Measurements from ENCODE around the gene MYRFL. TPM values are rescaled to one million over a fixed set of nuclear protein-coding genes. Genes with fewer than 3 reads are reported as not detected.

Gene MYRFL
- total RNA-seq, 1 experiment from 2014 or later: 0.57 TPM

- Histone ChIP-seq H2AK5ac (ENCODE audit: insufficient read length, low read length) (no peak overlapping the region), H3K9ac (ENCODE audit: extremely low read depth, insufficient read length, low read length) (no peak overlapping the region), H3K23me2 (ENCODE audit: insufficient read length, low read depth, low read length, poor library complexity, severe bottlenecking) (no peaks in the 10 kb centered on the region), H3K23ac (ENCODE audit: insufficient read length, low read depth, low read length) (no peak overlapping the region), H3K9me3 (ENCODE audit: control insufficient read depth, low read depth, low read length) (no peaks in the 10 kb centered on the region), H3K4me2 (ENCODE audit: insufficient read depth, insufficient read length, low read length) (no peak overlapping the region), H4K91ac (ENCODE audit: insufficient read length, low read depth, low read length) (no peak overlapping the region), H2BK20ac (ENCODE audit: low read depth, low read length, poor library complexity, severe bottlenecking) (no peak overlapping the region), H2BK120ac (ENCODE audit: low read depth, low read length, poor library complexity, severe bottlenecking) (no peak overlapping the region), H2BK12ac (ENCODE audit: insufficient read length, low read depth, low read length) (no peak overlapping the region), H3K14ac (ENCODE audit: insufficient read depth, low read length) (no peak overlapping the region), H3K79me1 (ENCODE audit: insufficient read depth, low read depth, low read length, poor library complexity, severe bottlenecking) (peaks cover 5% of the 10 kb centered on the region), H3K4ac (ENCODE audit: low read depth, low read length) (no peak overlapping the region), H3K56ac (ENCODE audit: insufficient read length, low read depth, low read length) (no peak overlapping the region), H4K8ac (replicated peaks; ENCODE audit: insufficient read length, low read depth, low read length) (no peak overlapping the region), H4K20me1 (ENCODE audit: control insufficient read depth, insufficient read depth, insufficient read length) (no peaks in the 10 kb centered on the region), H2AFZ (ENCODE audit: low read length) (no peak overlapping the region), H3K4me1 (ENCODE audit: insufficient read depth, low read length) (no peaks in the 10 kb centered on the region), H3K79me2 (ENCODE audit: insufficient read depth, low read length) (no peaks in the 10 kb centered on the region), H3T11ph (ENCODE audit: low read length) (no peak overlapping the region), H4K5ac (ENCODE audit: insufficient read length, low read depth, low read length) (no peak overlapping the region), H3K18ac (ENCODE audit: insufficient read length, low read depth, low read length) (no peak overlapping the region), H3K27ac (ENCODE audit: insufficient read length, low read depth, low read length) (no peak overlapping the region), H2BK15ac (ENCODE audit: low read depth, low read length) (no peak overlapping the region), H3K27me3 (ENCODE audit: insufficient read depth, low read length) (no peaks in the 10 kb centered on the region), H2BK5ac (ENCODE audit: insufficient read length, low read length) (no peak overlapping the region)
- Mint-ChIP-seq H3K36me3 (ENCODE audit: insufficient read depth in 1 of 3, low read depth in 3 of 3) (peaks cover 0 to 25% (median 20%) of the 10 kb centered on the region in 3 experiments), H3K27me3 (ENCODE audit: low read depth) (no peaks in the 10 kb centered on the region), H3K9me3 (peaks cover 0 to 3% of the 10 kb centered on the region in 2 experiments; a peak in 3 of 5 replicates), H3K4me3 (no peak overlapping the region), H3K4me1 (peaks cover 13% of the 10 kb centered on the region in 2 experiments), H3K27ac (no peak overlapping the region; a peak in 2 of 7 replicates)
- TF ChIP-seq, protein P1, sequence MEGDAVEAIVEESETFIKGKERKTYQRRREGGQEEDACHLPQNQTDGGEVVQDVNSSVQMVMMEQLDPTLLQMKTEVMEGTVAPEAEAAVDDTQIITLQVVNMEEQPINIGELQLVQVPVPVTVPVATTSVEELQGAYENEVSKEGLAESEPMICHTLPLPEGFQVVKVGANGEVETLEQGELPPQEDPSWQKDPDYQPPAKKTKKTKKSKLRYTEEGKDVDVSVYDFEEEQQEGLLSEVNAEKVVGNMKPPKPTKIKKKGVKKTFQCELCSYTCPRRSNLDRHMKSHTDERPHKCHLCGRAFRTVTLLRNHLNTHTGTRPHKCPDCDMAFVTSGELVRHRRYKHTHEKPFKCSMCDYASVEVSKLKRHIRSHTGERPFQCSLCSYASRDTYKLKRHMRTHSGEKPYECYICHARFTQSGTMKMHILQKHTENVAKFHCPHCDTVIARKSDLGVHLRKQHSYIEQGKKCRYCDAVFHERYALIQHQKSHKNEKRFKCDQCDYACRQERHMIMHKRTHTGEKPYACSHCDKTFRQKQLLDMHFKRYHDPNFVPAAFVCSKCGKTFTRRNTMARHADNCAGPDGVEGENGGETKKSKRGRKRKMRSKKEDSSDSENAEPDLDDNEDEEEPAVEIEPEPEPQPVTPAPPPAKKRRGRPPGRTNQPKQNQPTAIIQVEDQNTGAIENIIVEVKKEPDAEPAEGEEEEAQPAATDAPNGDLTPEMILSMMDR (conservative IDR thresholded peaks at IDR 0.05): no peak
- no CpG with 5 or more reads among the region's 6 CpGs for WGBS (ENCODE audit: extremely low coverage, insufficient read length, low lambda C conversion rate)
- no peak for DNase-seq
These were observed 41.7 kb upstream of the MYRFL start for GRCh38 chr12:69783365-69783764.
